Upper lobe of left lung (tissue), 4 donors: ENCODE results near the gene ELP4.

Source experiments
- CTCF ChIP-seq, 6 experiments: fragments of 450-650 bp in 4 of 6; fragments of 200-600 bp in 2 of 6; sonication (generic) in 2 of 6; IDR thresholded peaks; one replicate each; pipeline ENCODE4 v1.5.1; 2016 to 2019; ENCODE audit warnings: antibody characterized with exemption in 6 of 6
- EP300 ChIP-seq, 4 donors: sonication (generic); formaldehyde crosslinking; IDR thresholded peaks; one replicate each; pipeline ENCODE4 v1.5.1; 2017; ENCODE audit warnings: antibody characterized with exemption in 4 of 4, control low read depth in 2 of 4
- POLR2A ChIP-seq, 4 donors: fragments of 450-650 bp; IDR thresholded peaks; one replicate each; pipeline ENCODE4 v1.5.1; 2016 to 2017; ENCODE audit warnings: antibody characterized with exemption in 4 of 4, mild to moderate bottlenecking in 2 of 4
- POLR2AphosphoS5 ChIP-seq, 2 donors: sonication (generic); formaldehyde crosslinking; IDR thresholded peaks; one replicate each; pipeline ENCODE4 v1.5.1; 2017; ENCODE audit warnings: antibody characterized with exemption in 2 of 2

DNA sequence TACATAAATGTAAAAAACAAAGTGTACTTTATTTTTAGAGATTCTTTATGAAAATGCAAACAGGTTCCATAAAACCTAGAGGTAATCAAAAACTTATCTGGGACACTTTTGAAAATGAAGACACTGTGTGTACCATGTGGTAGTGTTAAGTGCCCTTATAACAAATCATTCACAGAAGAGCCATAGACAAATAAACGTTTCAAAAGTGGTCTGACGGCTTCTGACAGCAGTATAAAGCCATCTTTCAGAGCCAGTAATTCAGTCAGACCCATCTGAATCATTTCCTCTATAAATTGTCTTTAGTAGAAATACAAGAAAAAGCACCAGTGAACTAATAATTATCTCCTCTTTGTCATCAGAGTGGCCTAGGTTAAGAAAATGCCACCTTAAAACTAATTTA lies 201.6 kb downstream of the ELP4 start:
- TF ChIP-seq POLR2AphosphoS5 (IDR thresholded peaks at IDR 0.05) (no peak), CTCF (IDR thresholded peaks at IDR 0.05) (no peak), POLR2A (IDR thresholded peaks at IDR 0.05) (no peak), EP300 (IDR thresholded peaks at IDR 0.05) (no peak)
